Rectal smooth muscle tissue (tissue), 1 donor: Measurements from ENCODE around the gene HMG20A.

Source experiments
- H3K27ac ChIP-seq: one replicate; pipeline ENCODE4 v1.7.0; 2013; ENCODE audit warnings: low read depth, low read length, inconsistent platforms
- H3K27me3 ChIP-seq: one replicate; pipeline ENCODE4 v1.7.0; 2013; ENCODE audit warnings: low read length; ENCODE audit not compliant: control insufficient read depth, insufficient read depth
- H3K36me3 ChIP-seq: one replicate; pipeline ENCODE4 v1.7.0; 2013; ENCODE audit warnings: low read length; ENCODE audit not compliant: control insufficient read depth, insufficient read depth
- H3K4me1 ChIP-seq: one replicate; pipeline ENCODE4 v1.7.0; 2013; ENCODE audit warnings: low read length; ENCODE audit not compliant: control insufficient read depth, insufficient read depth
- H3K4me3 ChIP-seq: one replicate; pipeline ENCODE4 v1.7.0; 2013; ENCODE audit warnings: low read length
- H3K9ac ChIP-seq: one replicate; pipeline ENCODE4 v1.7.0; 2013; ENCODE audit warnings: low read length

The HMG20A gene

GRCh38 chr15:77410701-77411618 lies 9.7 kb upstream of the HMG20A start:
- Histone ChIP-seq H3K4me1 (no peaks in the 10 kb centered on the region), H3K36me3 (no peaks in the 10 kb centered on the region), H3K27ac (no peak overlapping the region), H3K27me3 (no peaks in the 10 kb centered on the region), H3K9ac (no peak overlapping the region), H3K4me3 (no peak overlapping the region)

DNA sequence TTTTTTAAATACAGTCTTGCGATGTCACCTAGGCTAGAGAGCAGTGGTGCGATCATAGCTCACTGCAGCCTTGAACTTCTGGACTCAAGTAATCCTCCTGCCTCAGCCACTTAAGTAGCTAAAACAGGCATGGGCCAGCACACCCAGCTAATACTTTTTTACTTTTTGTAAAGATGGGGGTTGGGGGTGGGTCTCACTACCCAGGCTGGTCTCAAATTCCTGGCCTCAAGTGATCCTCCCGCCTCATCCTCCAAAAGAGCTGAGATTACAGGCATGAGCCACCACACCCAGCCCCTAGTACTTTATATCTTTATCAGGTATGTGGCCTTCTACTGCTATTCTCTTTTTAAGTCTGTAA lies 9.1 kb upstream of the HMG20A start:
- no peaks in the 10 kb centered on the region for H3K36me3 ChIP-seq
- no peak overlapping the region for H3K9ac ChIP-seq
- no peaks in the 10 kb centered on the region for H3K27me3 ChIP-seq
- no peak overlapping the region for H3K4me3 ChIP-seq
- H3K4me1 ChIP-seq = no peaks in the 10 kb centered on the region
- H3K27ac ChIP-seq = no peak overlapping the region

DNA sequence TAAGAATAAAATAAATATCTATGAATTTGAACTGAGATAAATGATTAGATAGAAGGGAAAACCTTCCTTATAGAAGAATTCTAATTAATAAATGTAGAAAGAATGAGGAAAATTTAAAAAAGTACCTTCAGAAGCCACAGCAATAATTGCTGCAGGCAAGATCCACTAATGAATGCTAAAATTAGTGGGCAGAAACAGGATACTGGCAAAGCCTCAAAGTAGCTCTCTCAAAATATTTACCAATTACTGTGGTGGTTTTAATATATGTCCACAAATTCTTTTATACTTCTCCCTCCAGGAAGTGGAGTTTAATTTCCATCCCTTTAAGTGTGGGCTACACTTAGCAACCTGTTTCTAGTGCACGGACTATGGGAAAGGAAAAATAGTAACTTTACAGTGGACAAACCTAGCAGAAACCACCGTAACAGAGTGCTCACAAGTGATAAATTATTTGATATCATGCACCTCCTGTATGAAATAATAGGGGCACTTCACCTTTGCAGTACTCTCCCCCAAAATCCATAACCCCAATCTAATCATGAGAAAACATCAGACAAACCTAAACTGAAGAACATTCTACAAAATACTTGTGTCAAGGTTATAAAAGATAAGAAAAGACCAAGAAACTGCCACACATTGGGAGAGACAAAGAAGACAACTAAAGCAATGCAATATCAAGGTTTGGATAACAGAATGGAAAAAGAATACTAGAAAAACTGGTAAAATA lies 7.6 kb upstream of the HMG20A start:
- H3K9ac ChIP-seq = no peak overlapping the region
- no peak overlapping the region for H3K27ac ChIP-seq
- no peaks in the 10 kb centered on the region for H3K36me3 ChIP-seq
- no peaks in the 10 kb centered on the region for H3K27me3 ChIP-seq
- no peak overlapping the region for H3K4me3 ChIP-seq
- H3K4me1 ChIP-seq = peaks cover 1% of the 10 kb centered on the region

DNA sequence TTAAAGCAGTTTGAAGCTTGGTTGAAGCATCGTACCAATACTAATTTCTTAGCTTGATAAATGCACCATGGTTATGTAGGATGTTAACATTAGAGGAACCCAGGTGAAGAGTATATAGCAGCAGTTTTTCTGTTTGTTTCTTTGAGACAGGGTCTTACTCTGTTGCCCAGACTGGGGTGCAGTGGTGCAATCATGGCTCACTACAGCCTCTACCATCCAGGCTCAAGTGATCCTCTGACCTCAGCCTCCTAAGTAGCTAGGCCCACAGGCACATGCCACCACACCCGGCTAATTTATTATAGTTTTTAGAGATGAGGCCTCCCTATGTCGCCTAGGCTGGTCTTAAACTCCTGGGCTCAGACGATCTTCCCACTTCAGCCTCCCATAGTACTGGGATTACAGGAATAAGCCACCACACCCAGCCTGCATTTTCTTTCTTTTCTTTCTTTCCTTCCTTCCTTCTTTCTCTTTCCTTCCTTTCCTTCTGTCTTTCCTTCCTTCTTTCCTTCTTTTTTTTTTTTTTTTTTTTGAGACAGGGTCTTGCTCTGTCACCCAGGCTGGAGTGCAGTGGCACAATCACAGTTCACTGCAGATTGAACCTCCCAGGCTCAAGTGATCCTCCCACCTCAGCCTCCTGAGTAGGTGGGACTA lies 6.9 kb upstream of the HMG20A start:
- Histone ChIP-seq H3K4me3 (no peak overlapping the region), H3K27me3 (no peaks in the 10 kb centered on the region), H3K4me1 (peaks cover 8% of the 10 kb centered on the region), H3K36me3 (no peaks in the 10 kb centered on the region), H3K27ac (no peak overlapping the region), H3K9ac (no peak overlapping the region)

GRCh38 chr15:77414789-77415442 lies 5.8 kb upstream of the HMG20A start:
- H3K36me3 ChIP-seq = no peaks in the 10 kb centered on the region
- no peak overlapping the region for H3K27ac ChIP-seq
- peaks cover 11% of the 10 kb centered on the region for H3K4me1 ChIP-seq
- no peak overlapping the region for H3K4me3 ChIP-seq
- no peaks in the 10 kb centered on the region for H3K27me3 ChIP-seq
- no peak overlapping the region for H3K9ac ChIP-seq

GRCh38 chr15:77415450-77416147 lies 5.1 kb upstream of the HMG20A start:
- no peak overlapping the region for H3K4me3 ChIP-seq
- no peaks in the 10 kb centered on the region for H3K27me3 ChIP-seq
- no peak overlapping the region for H3K27ac ChIP-seq
- H3K4me1 ChIP-seq = peaks cover 11% of the 10 kb centered on the region
- no peaks in the 10 kb centered on the region for H3K36me3 ChIP-seq
- H3K9ac ChIP-seq = no peak overlapping the region

GRCh38 chr15:77416148-77416455 lies 4.6 kb upstream of the HMG20A start:
- no peak overlapping the region for H3K27ac ChIP-seq
- no peak overlapping the region for H3K4me3 ChIP-seq
- peaks cover 11% of the 10 kb centered on the region for H3K4me1 ChIP-seq
- H3K27me3 ChIP-seq = no peaks in the 10 kb centered on the region
- H3K36me3 ChIP-seq = no peaks in the 10 kb centered on the region
- no peak overlapping the region for H3K9ac ChIP-seq

DNA sequence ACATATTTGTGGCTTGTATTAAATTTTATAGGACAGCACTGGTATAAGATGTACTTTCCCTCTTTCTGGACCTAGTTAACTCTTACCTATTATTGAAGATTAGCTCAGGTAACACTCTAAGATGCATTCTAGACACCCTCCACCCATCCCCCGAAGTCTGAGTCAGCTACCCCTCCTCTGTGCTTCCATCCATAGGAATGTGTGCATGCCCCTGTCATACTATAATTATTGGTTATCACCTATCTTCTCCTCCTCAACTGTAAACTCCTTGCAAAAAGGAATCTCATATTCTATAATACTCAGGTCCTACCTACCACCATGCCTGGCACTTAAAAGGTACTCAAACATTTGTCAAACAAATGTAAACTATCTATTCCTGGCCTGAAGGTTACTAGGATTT lies 3.7 kb upstream of the HMG20A start:
- Histone ChIP-seq H3K4me1 (peaks cover 17% of the 10 kb centered on the region), H3K27me3 (no peaks in the 10 kb centered on the region), H3K9ac (no peak overlapping the region), H3K36me3 (no peaks in the 10 kb centered on the region), H3K27ac (no peak overlapping the region), H3K4me3 (no peak overlapping the region)

DNA sequence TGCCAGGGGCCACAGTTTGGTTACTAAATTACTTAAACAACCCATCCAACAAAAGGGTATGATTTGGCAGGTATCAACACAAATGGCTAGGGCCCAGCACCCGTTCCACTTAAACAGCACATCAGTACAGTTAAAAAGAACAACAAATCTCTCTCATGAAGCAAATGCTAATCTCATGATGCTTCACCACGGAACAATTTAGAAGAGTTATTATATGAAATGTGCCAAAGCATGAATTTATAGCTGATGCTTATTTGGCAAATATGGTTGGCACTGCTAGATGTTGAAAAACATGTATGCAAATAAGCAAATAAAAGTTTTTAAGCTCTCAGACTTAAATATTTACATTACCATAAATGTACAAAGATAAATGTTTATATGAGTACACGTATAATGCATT lies 3.1 kb upstream of the HMG20A start:
- Histone ChIP-seq H3K4me1 (peaks cover 17% of the 10 kb centered on the region), H3K27me3 (no peaks in the 10 kb centered on the region), H3K36me3 (no peaks in the 10 kb centered on the region), H3K4me3 (no peak overlapping the region), H3K27ac (no peak overlapping the region), H3K9ac (no peak overlapping the region)

- H3K4me1 ChIP-seq = peaks cover 17% of the 10 kb centered on the region
- H3K9ac ChIP-seq = no peak overlapping the region
- H3K27ac ChIP-seq = peak overlapping the region; percentile 87
Measured at GRCh38 chr15:77418391-77418965, 2.2 kb upstream of the HMG20A start.

GRCh38 chr15:77418966-77419835 lies 1.5 kb upstream of the HMG20A start:
- peak overlapping the region; percentile 80 for H3K9ac ChIP-seq
- H3K27ac ChIP-seq = peak overlapping the region; percentile 87
- H3K4me1 ChIP-seq = peaks cover 17% of the 10 kb centered on the region
- H3K36me3 ChIP-seq = no peaks in the 10 kb centered on the region
- no peaks in the 10 kb centered on the region for H3K27me3 ChIP-seq
- H3K4me3 ChIP-seq = peak overlapping the region; percentile 95

More at GRCh38 chr15:77418391-77418965, 2.2 kb upstream of the HMG20A start:
- Histone ChIP-seq H3K27me3 (no peaks in the 10 kb centered on the region), H3K36me3 (no peaks in the 10 kb centered on the region), H3K4me3 (peak overlapping the region; percentile 95)
